AML-193 (cell line): Measurements from ENCODE around the gene A1BG.

ENCODE experiments used
- DNase-seq, 2 experiments: peaks; one replicate each; lab custom pipeline; 2025; lab: John Stamatoyannopoulos, UW

Gene A1BG

GRCh38 chr19:58352760-58353671 is at the start of gene A1BG:
Gene A1BG (minus strand): TSS chr19:58353492. CDS start chr19:58353437, 55 bp downstream.
- DNase-seq, result no peak

GRCh38 chr19:58401840-58402421 is 48.6 kb upstream of the A1BG start:
- no peak for DNase-seq

GRCh38 chr19:58400916-58401839 is 47.9 kb upstream of the A1BG start:
- DNase-seq, result peak; percentile 97 to 98

GRCh38 chr19:58400316-58400915 is 47.1 kb upstream of the A1BG start:
- no peak for DNase-seq

GRCh38 chr19:58399903-58400302 is 46.6 kb upstream of the A1BG start:
- no peak for DNase-seq

- no peak for DNase-seq
Measured at GRCh38 chr19:58398545-58398944, 45.3 kb upstream of the A1BG start.

GRCh38 chr19:58398087-58398486 is 44.8 kb upstream of the A1BG start:
- DNase-seq, result no peak

- DNase-seq, result no peak
Measured at GRCh38 chr19:58397533-58398037, 44.3 kb upstream of the A1BG start.

GRCh38 chr19:58396691-58397532 is 43.6 kb upstream of the A1BG start:
- no peak for DNase-seq

- DNase-seq, result no peak
Measured at GRCh38 chr19:58395979-58396627, 42.8 kb upstream of the A1BG start.

GRCh38 chr19:58395220-58395978 is 42.1 kb upstream of the A1BG start, which contains the start of gene RNF225:
Gene RNF225 (plus strand): TSS chr19:58395656. CDS start chr19:58396090, 434 bp downstream.
- DNase-seq, result no peak

GRCh38 chr19:58394821-58395219 is 41.5 kb upstream of the A1BG start:
- no peak for DNase-seq

GRCh38 chr19:58393725-58394033 is 40.4 kb upstream of the A1BG start:
- DNase-seq, result no peak

GRCh38 chr19:58392945-58393724 is 39.8 kb upstream of the A1BG start:
- no peak for DNase-seq

GRCh38 chr19:58388175-58388526 is 34.9 kb upstream of the A1BG start:
- DNase-seq, result no peak

GRCh38 chr19:58387338-58388174 is 34.3 kb upstream of the A1BG start:
- no peak for DNase-seq

- DNase-seq, result peak; percentile 97 to 98
Measured at GRCh38 chr19:58386576-58387337, 33.5 kb upstream of the A1BG start, which contains the start of gene RPS5. Gene RPS5 (plus strand): TSS chr19:58387269. CDS start chr19:58388138, 869 bp downstream.
